ENCODE results near the gene GDAP2.

DNA sequence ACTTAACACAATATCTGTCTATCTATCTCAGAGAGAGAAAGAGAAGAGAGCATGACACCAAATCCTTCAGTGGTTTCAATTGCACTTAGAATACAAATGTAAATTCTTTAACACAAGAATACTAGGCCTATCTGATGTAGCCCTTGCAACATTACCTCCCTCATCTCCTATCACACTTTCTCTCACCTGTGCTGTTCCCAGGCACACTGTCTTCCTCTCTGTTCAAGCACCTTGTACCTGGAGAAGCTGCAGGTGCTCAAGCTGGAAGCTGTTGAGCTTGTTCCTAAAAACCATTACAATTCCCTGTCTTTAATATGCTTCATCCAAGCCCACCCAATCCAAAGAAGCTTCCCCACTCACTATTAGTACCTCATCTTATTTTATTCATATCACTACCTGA is 97.0 kb downstream of the GDAP2 start:
- TF ChIP-seq, protein P1, sequence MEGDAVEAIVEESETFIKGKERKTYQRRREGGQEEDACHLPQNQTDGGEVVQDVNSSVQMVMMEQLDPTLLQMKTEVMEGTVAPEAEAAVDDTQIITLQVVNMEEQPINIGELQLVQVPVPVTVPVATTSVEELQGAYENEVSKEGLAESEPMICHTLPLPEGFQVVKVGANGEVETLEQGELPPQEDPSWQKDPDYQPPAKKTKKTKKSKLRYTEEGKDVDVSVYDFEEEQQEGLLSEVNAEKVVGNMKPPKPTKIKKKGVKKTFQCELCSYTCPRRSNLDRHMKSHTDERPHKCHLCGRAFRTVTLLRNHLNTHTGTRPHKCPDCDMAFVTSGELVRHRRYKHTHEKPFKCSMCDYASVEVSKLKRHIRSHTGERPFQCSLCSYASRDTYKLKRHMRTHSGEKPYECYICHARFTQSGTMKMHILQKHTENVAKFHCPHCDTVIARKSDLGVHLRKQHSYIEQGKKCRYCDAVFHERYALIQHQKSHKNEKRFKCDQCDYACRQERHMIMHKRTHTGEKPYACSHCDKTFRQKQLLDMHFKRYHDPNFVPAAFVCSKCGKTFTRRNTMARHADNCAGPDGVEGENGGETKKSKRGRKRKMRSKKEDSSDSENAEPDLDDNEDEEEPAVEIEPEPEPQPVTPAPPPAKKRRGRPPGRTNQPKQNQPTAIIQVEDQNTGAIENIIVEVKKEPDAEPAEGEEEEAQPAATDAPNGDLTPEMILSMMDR (IDR thresholded peaks at IDR 0.05; ENCODE audit: low read depth, low read length, missing input control): no peak
- TF ChIP-seq HNF4A (conservative IDR thresholded peaks at IDR 0.05) (no peak), GABPA (IDR thresholded peaks at IDR 0.05 in 1 of 2, conservative IDR thresholded peaks at IDR 0.05 in 1 of 2) (no peak), SP1 (IDR thresholded peaks at IDR 0.05) (no peak), JUND (IDR thresholded peaks at IDR 0.05) (no peak), RAD21 (IDR thresholded peaks at IDR 0.05) (no peak), TAF1 (conservative IDR thresholded peaks at IDR 0.05) (no peak)
- TF ChIP-seq, protein P2, sequence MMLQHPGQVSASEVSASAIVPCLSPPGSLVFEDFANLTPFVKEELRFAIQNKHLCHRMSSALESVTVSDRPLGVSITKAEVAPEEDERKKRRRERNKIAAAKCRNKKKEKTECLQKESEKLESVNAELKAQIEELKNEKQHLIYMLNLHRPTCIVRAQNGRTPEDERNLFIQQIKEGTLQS (IDR thresholded peaks at IDR 0.05): no peak
- TF ChIP-seq, protein P3, sequence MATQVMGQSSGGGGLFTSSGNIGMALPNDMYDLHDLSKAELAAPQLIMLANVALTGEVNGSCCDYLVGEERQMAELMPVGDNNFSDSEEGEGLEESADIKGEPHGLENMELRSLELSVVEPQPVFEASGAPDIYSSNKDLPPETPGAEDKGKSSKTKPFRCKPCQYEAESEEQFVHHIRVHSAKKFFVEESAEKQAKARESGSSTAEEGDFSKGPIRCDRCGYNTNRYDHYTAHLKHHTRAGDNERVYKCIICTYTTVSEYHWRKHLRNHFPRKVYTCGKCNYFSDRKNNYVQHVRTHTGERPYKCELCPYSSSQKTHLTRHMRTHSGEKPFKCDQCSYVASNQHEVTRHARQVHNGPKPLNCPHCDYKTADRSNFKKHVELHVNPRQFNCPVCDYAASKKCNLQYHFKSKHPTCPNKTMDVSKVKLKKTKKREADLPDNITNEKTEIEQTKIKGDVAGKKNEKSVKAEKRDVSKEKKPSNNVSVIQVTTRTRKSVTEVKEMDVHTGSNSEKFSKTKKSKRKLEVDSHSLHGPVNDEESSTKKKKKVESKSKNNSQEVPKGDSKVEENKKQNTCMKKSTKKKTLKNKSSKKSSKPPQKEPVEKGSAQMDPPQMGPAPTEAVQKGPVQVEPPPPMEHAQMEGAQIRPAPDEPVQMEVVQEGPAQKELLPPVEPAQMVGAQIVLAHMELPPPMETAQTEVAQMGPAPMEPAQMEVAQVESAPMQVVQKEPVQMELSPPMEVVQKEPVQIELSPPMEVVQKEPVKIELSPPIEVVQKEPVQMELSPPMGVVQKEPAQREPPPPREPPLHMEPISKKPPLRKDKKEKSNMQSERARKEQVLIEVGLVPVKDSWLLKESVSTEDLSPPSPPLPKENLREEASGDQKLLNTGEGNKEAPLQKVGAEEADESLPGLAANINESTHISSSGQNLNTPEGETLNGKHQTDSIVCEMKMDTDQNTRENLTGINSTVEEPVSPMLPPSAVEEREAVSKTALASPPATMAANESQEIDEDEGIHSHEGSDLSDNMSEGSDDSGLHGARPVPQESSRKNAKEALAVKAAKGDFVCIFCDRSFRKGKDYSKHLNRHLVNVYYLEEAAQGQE (IDR thresholded peaks at IDR 0.05): no peak
- TF ChIP-seq, protein P4, sequence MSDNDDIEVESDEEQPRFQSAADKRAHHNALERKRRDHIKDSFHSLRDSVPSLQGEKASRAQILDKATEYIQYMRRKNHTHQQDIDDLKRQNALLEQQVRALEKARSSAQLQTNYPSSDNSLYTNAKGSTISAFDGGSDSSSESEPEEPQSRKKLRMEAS (IDR thresholded peaks at IDR 0.05): no peak
